OCI-LY3 (cell line): ENCODE results near the gene SLFN11.

Experiments
- H2AFZ ChIP-seq: fragments of 200-600, 300-600 bp; shearing (Covaris generic); 2 replicates; pipeline ENCODE4 v1.6.0; 2014; ENCODE audit warnings: antibody characterized with exemption, low read depth, low read length
- H3K27ac ChIP-seq: fragments of 200-600, 300-600 bp; sonication (generic); 2 replicates; pipeline ENCODE4 v1.5.1; 2014; ENCODE audit warnings: mild to moderate bottlenecking, low read length, moderate library complexity, mixed read lengths
- H3K27me3 ChIP-seq: fragments of 200-600, 300-600 bp; sonication (generic); 2 replicates; pipeline ENCODE4 v1.6.1; 2014; ENCODE audit warnings: low read depth, low read length, mixed read lengths
- H3K36me3 ChIP-seq: fragments of 200-600, 300-600 bp; sonication (generic); replicated peaks from 2 replicates; pipeline ENCODE3; 2014; ENCODE audit warnings: low read depth, low read length, mixed read lengths
- H3K4me1 ChIP-seq: fragments of 300-600, 200-600 bp; sonication (generic); 2 replicates; pipeline ENCODE4 v1.6.1; 2014; ENCODE audit warnings: low read length, mixed read lengths
- H3K4me2 ChIP-seq: fragments of 200-600, 300-600 bp; sonication (generic); 2 replicates; pipeline ENCODE4 v1.6.1; 2014; ENCODE audit warnings: low read length, mixed read lengths
- H3K4me3 ChIP-seq: fragments of 300-600, 200-600 bp; sonication (generic); 2 replicates; pipeline ENCODE4 v1.5.1; 2014; ENCODE audit warnings: antibody characterized with exemption, mild to moderate bottlenecking, low read length, moderate library complexity
- H3K79me2 ChIP-seq: fragments of 300-600, 200-600 bp; shearing (Covaris generic); 2 replicates; pipeline ENCODE4 v1.6.1; 2014; ENCODE audit warnings: mild to moderate bottlenecking, low read length, mixed read lengths
- H3K9ac ChIP-seq: fragments of 300-600, 200-600 bp; shearing (Covaris generic); 2 replicates; pipeline ENCODE4 v1.6.0; 2014; ENCODE audit warnings: mild to moderate bottlenecking, low read length, moderate library complexity
- H3K9me3 ChIP-seq: fragments of 200-600, 300-600 bp; shearing (Covaris generic); 2 replicates; pipeline ENCODE4 v1.6.1; 2014; ENCODE audit warnings: low read length, mixed read lengths; ENCODE audit not compliant: insufficient read depth
- H4K20me1 ChIP-seq: fragments of 200-600, 300-600 bp; sonication (generic); 2 replicates; pipeline ENCODE4 v1.6.1; 2016; ENCODE audit warnings: low read length, mixed read lengths; ENCODE audit not compliant: insufficient read depth
- CTCF ChIP-seq: fragments of 200-600, 300-600 bp; sonication (generic); IDR thresholded peaks from 2 replicates; pipeline ENCODE4 v1.5.1; 2014; ENCODE audit warnings: antibody characterized with exemption, low read length, low read depth
- EZH2phosphoT487 ChIP-seq: fragments of 200-600 bp; shearing (Covaris generic); IDR thresholded peaks from 2 replicates; pipeline ENCODE4 v1.6.1; 2018; ENCODE audit warnings: antibody characterized with exemption, mixed run types, low read depth

The SLFN11 gene

GRCh38 chr17:35359398-35359797 is 14.0 kb downstream of the SLFN11 start:
- H3K36me3 ChIP-seq = peaks cover 84% of the 10 kb centered on the region

GRCh38 chr17:35352284-35352683 is 21.1 kb downstream of the SLFN11 start:
- no peaks in the 10 kb centered on the region for H3K9me3 ChIP-seq
- H3K27me3 ChIP-seq = no peaks in the 10 kb centered on the region
- TF ChIP-seq EZH2phosphoT487 (no peak), CTCF (no peak)
- no peak overlapping the region for H3K27ac ChIP-seq
- no peak overlapping the region for H3K4me2 ChIP-seq
- H3K36me3 ChIP-seq = peaks cover 51% of the 10 kb centered on the region
- H3K4me1 ChIP-seq = no peaks in the 10 kb centered on the region
- H2AFZ ChIP-seq = no peak overlapping the region
- H4K20me1 ChIP-seq = peaks cover 51% of the 10 kb centered on the region
- peaks cover 24% of the 10 kb centered on the region for H3K79me2 ChIP-seq
- H3K4me3 ChIP-seq = no peak overlapping the region
- no peak overlapping the region for H3K9ac ChIP-seq

More at GRCh38 chr17:35359398-35359797, 14.0 kb downstream of the SLFN11 start:
- Histone ChIP-seq H3K9me3 (no peaks in the 10 kb centered on the region), H3K27ac (no peak overlapping the region), H3K9ac (no peak overlapping the region), H2AFZ (no peak overlapping the region), H3K79me2 (peaks cover 65% of the 10 kb centered on the region), H4K20me1 (peaks cover 87% of the 10 kb centered on the region), H3K27me3 (no peaks in the 10 kb centered on the region), H3K4me2 (no peak overlapping the region), H3K4me1 (no peaks in the 10 kb centered on the region), H3K4me3 (no peak overlapping the region)
- no peak for TF ChIP-seq CTCF
- no peak for TF ChIP-seq EZH2phosphoT487

GRCh38 chr17:35350493-35350892 is 22.9 kb downstream of the SLFN11 start:
- Histone ChIP-seq H4K20me1 (peaks cover 33% of the 10 kb centered on the region), H3K9ac (no peak overlapping the region), H3K4me3 (no peak overlapping the region), H3K4me1 (no peaks in the 10 kb centered on the region), H2AFZ (no peak overlapping the region), H3K4me2 (no peak overlapping the region), H3K36me3 (peaks cover 35% of the 10 kb centered on the region), H3K27me3 (no peaks in the 10 kb centered on the region), H3K79me2 (peaks cover 15% of the 10 kb centered on the region), H3K9me3 (no peaks in the 10 kb centered on the region), H3K27ac (no peak overlapping the region)
- TF ChIP-seq CTCF (no peak), EZH2phosphoT487 (no peak)

- peaks cover 4% of the 10 kb centered on the region; the same call in 1 of the 2 replicates for H4K20me1 ChIP-seq
- peaks cover 19% of the 10 kb centered on the region for H3K36me3 ChIP-seq
- H3K9me3 ChIP-seq = peaks cover 13% of the 10 kb centered on the region
- H3K4me1 ChIP-seq = peaks cover 17% of the 10 kb centered on the region
- no peak overlapping the region for H2AFZ ChIP-seq
- H3K4me2 ChIP-seq = no peak overlapping the region
- no peaks in the 10 kb centered on the region for H3K27me3 ChIP-seq
- H3K27ac ChIP-seq = no peak overlapping the region
- no peaks in the 10 kb centered on the region; the same call in 1 of the 2 replicates for H3K79me2 ChIP-seq
- TF ChIP-seq CTCF (no peak), EZH2phosphoT487 (no peak)
- H3K9ac ChIP-seq = no peak overlapping the region
- no peak overlapping the region for H3K4me3 ChIP-seq
Measured at GRCh38 chr17:35345926-35346771, 27.3 kb downstream of the SLFN11 start.
